GM12874 (cell line): ENCODE results near the gene H2BK1.

Experiments used
- CTCF ChIP-seq: IDR thresholded peaks from 2 replicates; pipeline ENCODE4 v1.5.1; 2011; ENCODE audit warnings: low read depth, mild to moderate bottlenecking, control low read depth, low read length, moderate library complexity; ENCODE audit not compliant: insufficient read depth

Gene H2BK1

DNA sequence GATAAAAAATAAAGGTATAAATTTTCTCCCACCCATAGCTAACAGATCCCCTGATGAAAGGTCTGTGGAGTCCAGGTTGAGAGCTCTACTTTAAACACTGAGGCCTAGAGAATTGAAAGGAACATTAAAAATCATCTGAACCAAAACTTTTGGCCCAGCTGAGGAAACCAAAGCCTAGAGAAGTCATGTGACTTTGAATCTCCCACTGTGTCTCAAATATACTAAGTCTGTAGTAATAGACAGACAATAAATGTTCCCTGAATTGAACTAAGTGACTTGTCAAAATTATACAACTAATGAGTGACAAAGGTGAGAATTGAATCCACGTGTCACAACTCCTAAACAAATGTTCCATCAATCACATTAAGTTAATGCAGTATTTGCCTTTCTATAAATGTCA is 48.5 kb downstream of the H2BK1 start:
- no peak for TF ChIP-seq CTCF
